IMR-90 (cell line): ENCODE data around the gene ST8SIA2. TPM values are rescaled to one million over a fixed set of nuclear protein-coding genes. Genes with fewer than 3 reads are reported as not detected.

ENCODE experiments used
- ATAC-seq: fragments of 200-7000 bp; cut with Tn5 transposase; 2 replicates; pipeline ENCODE4 v1.9.1; 2020; ENCODE audit warnings: low read depth, mild to moderate bottlenecking, moderate library complexity
- BruUV-seq: library from RNA; stranded (reverse); fragments of 400-500 nt; replicated peaks from 2 replicates; lab custom pipeline; 2021; lab: Mats Ljungman, UMichigan
- CTCF ChIA-PET: fragments of 300-600 bp; formaldehyde crosslinking; extraction: SDS; loops from one replicate; lab custom pipeline; 2021; ENCODE audit warnings: antibody characterized with exemption; lab: Yijun Ruan, JAX
- POLR2A ChIA-PET: fragments of 300-600 bp; sonication (Branson Sonifier 250); formaldehyde crosslinking; loops from one replicate; lab custom pipeline; 2022; ENCODE audit warnings: antibody characterized with exemption; ENCODE audit not compliant: unreplicated experiment; lab: Charles Lee
- DNase-seq: peaks from one replicate; pipeline ENCODE4 v3.0.0; 2013
- H2AFZ ChIP-seq: replicated peaks from 2 replicates; pipeline ENCODE3; 2013; ENCODE audit warnings: low read length, mild to moderate bottlenecking; ENCODE audit not compliant: poor library complexity
- H2AK5ac ChIP-seq: 2 replicates; pipeline ENCODE4 v1.6.1; 2013; ENCODE audit warnings: low read depth, low read length, inconsistent platforms
- H2AK9ac ChIP-seq: replicated peaks from 2 replicates; pipeline ENCODE3; 2013; ENCODE audit warnings: mild to moderate bottlenecking, low read depth, low read length, moderate library complexity; ENCODE audit not compliant: poor library complexity
- H2BK120ac ChIP-seq: 2 replicates; pipeline ENCODE4 v1.6.1; 2013; ENCODE audit warnings: low read depth, low read length, inconsistent platforms
- H2BK15ac ChIP-seq: 3 replicates; pipeline ENCODE4 v1.6.1; 2013; ENCODE audit warnings: low read depth, low read length, inconsistent platforms
- H2BK20ac ChIP-seq: 2 replicates; pipeline ENCODE4 v1.6.1; 2013; ENCODE audit warnings: low read depth, mild to moderate bottlenecking, inconsistent platforms, low read length, moderate library complexity
- H2BK5ac ChIP-seq: 2 replicates; pipeline ENCODE4 v1.6.1; 2013; ENCODE audit warnings: mild to moderate bottlenecking, low read depth, low read length, inconsistent platforms; ENCODE audit not compliant: poor library complexity, severe bottlenecking
- H3K14ac ChIP-seq: replicated peaks from 2 replicates; pipeline ENCODE4 v1.6.1; 2013; ENCODE audit warnings: low read depth, low read length, inconsistent platforms
- H3K18ac ChIP-seq: 2 replicates; pipeline ENCODE4 v1.6.1; 2013; ENCODE audit warnings: low read depth, low read length, control low read depth
- H3K23ac ChIP-seq: 2 replicates; pipeline ENCODE4 v1.6.1; 2013; ENCODE audit warnings: low read depth, low read length, inconsistent platforms
- H3K27ac ChIP-seq: 2 replicates; pipeline ENCODE4 v1.5.1; 2013; ENCODE audit warnings: mild to moderate bottlenecking, control low read depth, low read length; ENCODE audit not compliant: insufficient read depth
- H3K27me3 ChIP-seq: 2 replicates; pipeline ENCODE4 v1.6.1; 2013; ENCODE audit warnings: low read length; ENCODE audit not compliant: control insufficient read depth, insufficient read depth
- H3K36me3 ChIP-seq: 2 replicates; pipeline ENCODE4 v1.6.1; 2013; ENCODE audit warnings: low read length, mixed read lengths; ENCODE audit not compliant: control insufficient read depth, insufficient read depth
- H3K4ac ChIP-seq: 2 replicates; pipeline ENCODE4 v1.6.1; 2013; ENCODE audit warnings: low read depth, low read length, inconsistent platforms
- H3K4me1 ChIP-seq: 2 replicates; pipeline ENCODE4 v1.6.1; 2013; ENCODE audit warnings: low read length, mixed read lengths; ENCODE audit not compliant: control insufficient read depth, insufficient read depth
- H3K4me2 ChIP-seq: 2 replicates; pipeline ENCODE4 v1.6.1; 2013; ENCODE audit warnings: low read depth, mild to moderate bottlenecking, control low read depth, low read length, moderate library complexity
- H3K4me3 ChIP-seq: 2 replicates; pipeline ENCODE4 v1.5.1; 2013; ENCODE audit warnings: low read depth, mild to moderate bottlenecking, control low read depth, low read length, moderate library complexity; ENCODE audit not compliant: insufficient read depth
- H3K56ac ChIP-seq: 2 replicates; pipeline ENCODE4 v1.6.1; 2013; ENCODE audit warnings: low read length, inconsistent platforms; ENCODE audit not compliant: insufficient read depth; ENCODE audit errors: extremely low read depth
- H3K79me1 ChIP-seq, 2 experiments: 2 replicates each; pipeline ENCODE4 v1.6.1; 2013; ENCODE audit warnings: low read length in 2 of 2, inconsistent platforms in 1 of 2, low read depth in 1 of 2
- H3K9ac ChIP-seq: 2 replicates; pipeline ENCODE4 v1.6.1; 2013; ENCODE audit warnings: low read depth, low read length, control low read depth
- H3K9me1 ChIP-seq: 2 replicates; pipeline ENCODE4 v1.6.1; 2013; ENCODE audit warnings: low read length, inconsistent platforms; ENCODE audit not compliant: insufficient read depth
- H3K9me3 ChIP-seq: 2 replicates; pipeline ENCODE4 v1.6.1; 2013; ENCODE audit warnings: low read length; ENCODE audit not compliant: control insufficient read depth, insufficient read depth
- H4K20me1 ChIP-seq: 2 replicates; pipeline ENCODE4 v1.6.1; 2013; ENCODE audit warnings: low read length, inconsistent platforms; ENCODE audit not compliant: insufficient read depth
- H4K5ac ChIP-seq: 2 replicates; pipeline ENCODE4 v1.6.1; 2013; ENCODE audit warnings: mild to moderate bottlenecking, low read depth, low read length, control low read depth
- H4K8ac ChIP-seq, 2 experiments: 2 replicates each; pipeline ENCODE4 v1.6.1; 2013; ENCODE audit warnings: low read depth in 2 of 2, low read length in 2 of 2, control low read depth in 1 of 2, inconsistent platforms in 1 of 2
- H4K91ac ChIP-seq: 2 replicates; pipeline ENCODE4 v1.6.1; 2013; ENCODE audit warnings: low read depth, low read length, inconsistent platforms; ENCODE audit not compliant: insufficient read depth
- CEBPB ChIP-seq: IDR thresholded peaks from 2 replicates; pipeline ENCODE4 v1.6.1; 2012; ENCODE audit warnings: low read depth, low read length, improper control_type of control experiment
- CHD1 ChIP-seq: IDR thresholded peaks from 2 replicates; pipeline ENCODE4 v1.6.1; 2012; ENCODE audit warnings: low read depth, low read length, improper control_type of control experiment
- MAZ ChIP-seq: IDR thresholded peaks from 2 replicates; pipeline ENCODE4 v1.6.1; 2012; ENCODE audit warnings: low read depth, mild to moderate bottlenecking, low read length, improper control_type of control experiment, moderate library complexity, borderline replicate concordance
- MXI1 ChIP-seq: IDR thresholded peaks from 2 replicates; pipeline ENCODE4 v1.6.1; 2012; ENCODE audit warnings: low read depth, mild to moderate bottlenecking, low read length, moderate library complexity, borderline replicate concordance
- NFE2L2 ChIP-seq: fragments of 150-350 bp; IDR thresholded peaks from 2 replicates; pipeline ENCODE4 v1.6.1; 2016; ENCODE audit warnings: low read depth, mild to moderate bottlenecking, low read length
- POLR2A ChIP-seq: IDR thresholded peaks from 2 replicates; pipeline ENCODE4 v1.6.1; 2012; ENCODE audit warnings: mild to moderate bottlenecking, low read depth, low read length
- RAD21 ChIP-seq: IDR thresholded peaks from 2 replicates; pipeline ENCODE4 v1.6.1; 2012; ENCODE audit warnings: low read length, improper control_type of control experiment
- RCOR1 ChIP-seq: IDR thresholded peaks from 2 replicates; pipeline ENCODE4 v1.6.1; 2012; ENCODE audit warnings: mild to moderate bottlenecking, low read length, improper control_type of control experiment; ENCODE audit not compliant: insufficient replicate concordance
- RFX5 ChIP-seq: IDR thresholded peaks from 2 replicates; pipeline ENCODE4 v1.8.0; 2012; ENCODE audit warnings: low read depth, mild to moderate bottlenecking, low read length, moderate library complexity
- SMC3 ChIP-seq: fragments of 150-350 bp; IDR thresholded peaks from 2 replicates; pipeline ENCODE4 v1.6.1; 2016; ENCODE audit warnings: low read depth, mild to moderate bottlenecking, antibody characterized with exemption, low read length, moderate library complexity
- WGBS, 2 experiments: methylation state at CpG; one replicate each; pipeline versions ENCODE4 v1.1.5 to v1.1.7; 2013; ENCODE audit warnings: missing lambda C conversion rate in 2 of 2; ENCODE audit not compliant: insufficient read length in 1 of 2; ENCODE audit errors: extremely low coverage in 2 of 2; 5-methylcytosine and 5-hydroxymethylcytosine counted together
- dilution Hi-C: fragments of 300-500 bp; cut with HindIII; formaldehyde crosslinking; loops from one replicate; pipeline ENCODE4 v1.14.3; 2018; ENCODE audit warnings: low sequenced_read_pairs; ENCODE audit not compliant: unreplicated experiment
- in situ Hi-C: fragments of 300-500 bp; cut with MboI; formaldehyde crosslinking; loops from 3 replicates; pipeline ENCODE4 v1.14.3; 2019; ENCODE audit warnings: low sequenced_read_pairs, inconsistent platforms, mixed read lengths
- intact Hi-C: fragments of 100-400 bp; cut with micrococcal nuclease; formaldehyde crosslinking; loops from 2 replicates; pipeline ENCODE4 v1.10.0; 2022
- polyA plus RNA-seq, 3 experiments: library from polyadenylated mRNA; depleted of rRNA; stranded (reverse); fragments of >200 nt; gene quantifications; 2 replicates each; pipeline ENCODE4 v1.2.3, GENCODE V29; 2012; ENCODE audit warnings: low replicate concordance in 1 of 3
- total RNA-seq: library from RNA; depleted of rRNA; stranded (reverse); fragments of >200 nt; gene quantifications from 2 replicates; pipeline ENCODE4 v1.2.3, GENCODE V29; 2012
- TF ChIP-seq, protein P1 (sequence below): fragments of 150-350 bp; IDR thresholded peaks from 2 replicates; pipeline ENCODE4 v1.6.1; 2016; ENCODE audit warnings: low read depth, mild to moderate bottlenecking, low read length, moderate library complexity, borderline replicate concordance

The ST8SIA2 gene
- total and polyA plus RNA-seq, 2 of the 4 experiments (the other 2 are of a cell fraction) = not detected

DNA sequence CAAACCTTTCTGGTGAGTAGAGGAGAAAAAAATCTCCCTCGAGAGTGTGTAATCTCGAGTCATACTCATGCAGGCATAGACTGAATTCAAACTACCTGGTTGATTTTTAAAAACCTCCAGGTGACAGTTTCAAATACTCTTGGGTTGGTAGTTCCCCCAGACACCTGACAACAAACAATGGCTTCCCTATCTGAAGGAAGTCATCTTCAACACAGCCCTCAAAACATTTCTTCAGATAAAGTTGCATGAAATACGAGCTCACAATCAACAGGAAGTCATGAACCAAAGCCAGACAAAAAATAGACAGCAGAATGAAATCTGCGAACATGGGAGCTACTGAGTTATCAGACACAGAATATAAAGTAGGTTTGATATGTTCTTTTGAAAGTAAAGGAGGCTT is 112.8 kb downstream of the ST8SIA2 start:
- no peaks in the 10 kb centered on the region for H3K4me1 ChIP-seq
- WGBS, 2 experiments = no CpG with 5 or more reads among the region's 4 CpGs
- no peak overlapping the region for H2AK9ac ChIP-seq
- no peak for ATAC-seq
- no peak overlapping the region for H2AK5ac ChIP-seq
- CTCF ChIA-PET = no interaction called here
- no peak overlapping the region for H2BK15ac ChIP-seq
- H3K23ac ChIP-seq = no peak overlapping the region
- no TSS peak for BruUV-seq
- H3K18ac ChIP-seq = no peak overlapping the region
- no peak overlapping the region for H3K4me3 ChIP-seq
- no peaks in the 10 kb centered on the region for H3K9me3 ChIP-seq
- dilution Hi-C loops (no loop called here), intact Hi-C loops (no loop called here), in situ Hi-C loops (no loop called here)
- H3K56ac ChIP-seq = no peak overlapping the region
- no peak for DNase-seq
- H3K4ac ChIP-seq = no peak overlapping the region
- no peak overlapping the region for H4K5ac ChIP-seq
- H3K27me3 ChIP-seq = no peaks in the 10 kb centered on the region
- no peaks in the 10 kb centered on the region for H3K9me1 ChIP-seq
- no peak overlapping the region for H2BK120ac ChIP-seq
- no peaks in the 10 kb centered on the region for H3K36me3 ChIP-seq
- H2BK5ac ChIP-seq = no peak overlapping the region
- H4K8ac ChIP-seq = no peak overlapping the region
- H3K9ac ChIP-seq = no peak overlapping the region
- TF ChIP-seq SMC3 (no peak), RCOR1 (no peak), MXI1 (no peak), POLR2A (no peak), NFE2L2 (no peak), RFX5 (no peak), CEBPB (no peak), CHD1 (no peak), MAZ (no peak), RAD21 (no peak)
- TF ChIP-seq, protein P1, sequence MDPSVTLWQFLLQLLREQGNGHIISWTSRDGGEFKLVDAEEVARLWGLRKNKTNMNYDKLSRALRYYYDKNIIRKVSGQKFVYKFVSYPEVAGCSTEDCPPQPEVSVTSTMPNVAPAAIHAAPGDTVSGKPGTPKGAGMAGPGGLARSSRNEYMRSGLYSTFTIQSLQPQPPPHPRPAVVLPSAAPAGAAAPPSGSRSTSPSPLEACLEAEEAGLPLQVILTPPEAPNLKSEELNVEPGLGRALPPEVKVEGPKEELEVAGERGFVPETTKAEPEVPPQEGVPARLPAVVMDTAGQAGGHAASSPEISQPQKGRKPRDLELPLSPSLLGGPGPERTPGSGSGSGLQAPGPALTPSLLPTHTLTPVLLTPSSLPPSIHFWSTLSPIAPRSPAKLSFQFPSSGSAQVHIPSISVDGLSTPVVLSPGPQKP = no peak
- no peak overlapping the region for H3K14ac ChIP-seq
- no peak overlapping the region for H4K91ac ChIP-seq
- no peaks in the 10 kb centered on the region for H4K20me1 ChIP-seq
- no peaks in the 10 kb centered on the region for H3K79me1 ChIP-seq
- no peak overlapping the region for H3K4me2 ChIP-seq
- no peak overlapping the region for H3K27ac ChIP-seq
- H2BK20ac ChIP-seq = no peak overlapping the region
- POLR2A ChIA-PET = no interaction called here
- H2AFZ ChIP-seq = no peak overlapping the region
